ENCODE data around the gene TMEM208. TPM values are rescaled to one million over a fixed set of nuclear protein-coding genes. Genes with fewer than 3 reads are reported as not detected.

TMEM208 gene
- total and polyA plus RNA-seq, 9 donors = 23.8 to 52.0 (median 32.1) TPM

- Histone ChIP-seq H3K4me1 (ENCODE audit: insufficient read depth) (peaks cover 10% of the 10 kb centered on the region), H3K9me3 (no peaks in the 10 kb centered on the region), H3K36me3 (no peaks in the 10 kb centered on the region), H3K4me3 (peak overlapping the region; percentile 92), H3K27me3 (no peaks in the 10 kb centered on the region), H3K27ac (peak overlapping the region in 1 of 2 donors; percentile 1)
- TF ChIP-seq EP300 (IDR thresholded peaks at IDR 0.05) = no peak
- no peak for TF ChIP-seq POLR2A (IDR thresholded peaks at IDR 0.05)
- TF ChIP-seq, protein P1, sequence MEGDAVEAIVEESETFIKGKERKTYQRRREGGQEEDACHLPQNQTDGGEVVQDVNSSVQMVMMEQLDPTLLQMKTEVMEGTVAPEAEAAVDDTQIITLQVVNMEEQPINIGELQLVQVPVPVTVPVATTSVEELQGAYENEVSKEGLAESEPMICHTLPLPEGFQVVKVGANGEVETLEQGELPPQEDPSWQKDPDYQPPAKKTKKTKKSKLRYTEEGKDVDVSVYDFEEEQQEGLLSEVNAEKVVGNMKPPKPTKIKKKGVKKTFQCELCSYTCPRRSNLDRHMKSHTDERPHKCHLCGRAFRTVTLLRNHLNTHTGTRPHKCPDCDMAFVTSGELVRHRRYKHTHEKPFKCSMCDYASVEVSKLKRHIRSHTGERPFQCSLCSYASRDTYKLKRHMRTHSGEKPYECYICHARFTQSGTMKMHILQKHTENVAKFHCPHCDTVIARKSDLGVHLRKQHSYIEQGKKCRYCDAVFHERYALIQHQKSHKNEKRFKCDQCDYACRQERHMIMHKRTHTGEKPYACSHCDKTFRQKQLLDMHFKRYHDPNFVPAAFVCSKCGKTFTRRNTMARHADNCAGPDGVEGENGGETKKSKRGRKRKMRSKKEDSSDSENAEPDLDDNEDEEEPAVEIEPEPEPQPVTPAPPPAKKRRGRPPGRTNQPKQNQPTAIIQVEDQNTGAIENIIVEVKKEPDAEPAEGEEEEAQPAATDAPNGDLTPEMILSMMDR (IDR thresholded peaks at IDR 0.05) = no peak
- no peak for DNase-seq
- intact Hi-C loops (cut with DNase I) = no loop called here
- WGBS, 3 donors = 16 to 32% (median 19%) methylated on average over 17 of the region's 17 CpGs
Measured at GRCh38 chr16:67192781-67193361, 34.1 kb upstream of the TMEM208 start.

GRCh38 chr16:67193536-67193935 lies 33.4 kb upstream of the TMEM208 start:
- H3K4me1 ChIP-seq (ENCODE audit: insufficient read depth) = peaks cover 10% of the 10 kb centered on the region
- DNase-seq = no peak
- no peak overlapping the region for H3K4me3 ChIP-seq
- no peaks in the 10 kb centered on the region for H3K36me3 ChIP-seq
- H3K9me3 ChIP-seq = no peaks in the 10 kb centered on the region
- no peak for TF ChIP-seq POLR2A (IDR thresholded peaks at IDR 0.05)
- TF ChIP-seq EP300 (IDR thresholded peaks at IDR 0.05) = no peak
- TF ChIP-seq, protein P1 (IDR thresholded peaks at IDR 0.05) = no peak
- no peak overlapping the region for H3K27ac ChIP-seq
- H3K27me3 ChIP-seq = no peaks in the 10 kb centered on the region
- intact Hi-C loops (cut with DNase I) = no loop called here

DNA sequence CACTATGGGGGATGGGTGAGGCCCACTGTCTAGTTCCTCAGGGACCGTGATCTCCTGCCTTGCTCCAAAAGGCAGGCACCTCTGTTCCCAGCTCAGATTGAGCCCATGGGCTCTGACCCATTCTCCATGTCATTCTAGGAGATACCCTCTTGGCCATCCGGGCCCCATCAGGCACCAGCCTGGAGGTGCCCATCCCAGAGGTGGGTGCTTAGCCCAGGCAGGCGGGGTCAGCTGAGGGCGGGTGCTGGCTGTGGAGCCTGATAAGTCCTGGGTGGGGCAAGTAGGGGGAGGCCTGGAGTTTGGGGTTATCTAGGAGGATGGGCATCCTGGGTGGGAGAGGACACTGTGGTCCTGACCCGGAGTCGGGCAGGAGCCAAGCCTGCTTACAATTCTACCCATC lies 32.7 kb upstream of the TMEM208 start:
- Histone ChIP-seq H3K4me3 (no peak overlapping the region), H3K36me3 (no peaks in the 10 kb centered on the region), H3K9me3 (no peaks in the 10 kb centered on the region), H3K4me1 (ENCODE audit: insufficient read depth) (peaks cover 10% of the 10 kb centered on the region), H3K27ac (no peak overlapping the region), H3K27me3 (no peaks in the 10 kb centered on the region)
- 88 to 98% (median 93%) methylated on average over 5 to 6 of the region's 6 CpGs for WGBS, 3 donors
- DNase-seq = no peak
- TF ChIP-seq, protein P1 (IDR thresholded peaks at IDR 0.05) = no peak
- no peak for TF ChIP-seq EP300 (IDR thresholded peaks at IDR 0.05)
- TF ChIP-seq POLR2A (IDR thresholded peaks at IDR 0.05) = no peak
- intact Hi-C loops (cut with DNase I) = no loop called here

DNA sequence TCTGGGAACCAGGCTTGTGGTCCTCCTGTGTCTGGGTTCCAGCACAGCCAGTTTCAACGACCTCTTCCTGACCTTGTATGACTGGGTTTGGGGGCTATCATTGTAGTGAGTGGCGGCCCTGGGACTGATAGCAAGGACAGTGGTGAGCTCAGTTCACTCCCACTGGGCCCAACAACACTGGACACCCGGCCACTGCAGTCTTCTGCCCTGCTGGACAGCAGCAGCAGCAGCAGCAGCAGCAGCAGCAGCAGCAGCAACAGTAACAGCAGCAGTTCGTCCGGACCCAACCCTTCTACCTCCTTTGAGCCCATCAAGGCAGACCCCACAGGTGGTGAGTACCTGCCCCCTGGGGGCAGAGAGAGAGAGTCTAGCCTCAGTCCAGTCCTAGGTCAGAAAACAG lies 31.3 kb upstream of the TMEM208 start:
- Histone ChIP-seq H3K27ac (no peak overlapping the region), H3K4me1 (ENCODE audit: insufficient read depth) (peaks cover 12% of the 10 kb centered on the region), H3K4me3 (no peak overlapping the region), H3K36me3 (no peaks in the 10 kb centered on the region), H3K27me3 (no peaks in the 10 kb centered on the region), H3K9me3 (no peaks in the 10 kb centered on the region)
- intact Hi-C loops (cut with DNase I) = no loop called here
- DNase-seq = no peak
- TF ChIP-seq EP300 (IDR thresholded peaks at IDR 0.05) = no peak
- TF ChIP-seq, protein P1 (IDR thresholded peaks at IDR 0.05) = no peak
- no peak for TF ChIP-seq POLR2A (IDR thresholded peaks at IDR 0.05)
- 71 to 79% (median 76%) methylated on average over 5 of the region's 5 CpGs for WGBS, 3 donors
